Measurements from ENCODE around the gene TRIOBP. TPM values are rescaled to one million over a fixed set of nuclear protein-coding genes. Genes with fewer than 3 reads are reported as not detected.
A peak's percentile ranks its signal among the peaks of the same experiment; 100 is the strongest.

The TRIOBP gene
- total RNA-seq, 3 donors from 2014 or later (not counting 1 experiment from before 2014, with no cell fraction given), result 25.1 to 38.5 (median 25.8) TPM

GRCh38 chr22:37820350-37820749, 123.5 kb downstream of the TRIOBP start:
- Mint-ChIP-seq H3K36me3 (no peaks in the 10 kb centered on the region), H3K27ac (no peak overlapping the region), H3K9me3 (no peaks in the 10 kb centered on the region), H3K4me1 (peaks cover 0 to 15% of the 10 kb centered on the region in 2 donors), H3K27me3 (ENCODE audit: low read depth in 2 of 2) (peaks cover 0 to 21% of the 10 kb centered on the region in 2 donors), H3K4me3 (no peak overlapping the region)
- intact Hi-C loops (cut with micrococcal nuclease), result no loop called here
- peaks cover 25% of the 10 kb centered on the region for H3K4me1 ChIP-seq (ENCODE audit: control insufficient read depth, insufficient read depth, low read length)
- H3K9me3 ChIP-seq (ENCODE audit: control insufficient read depth, insufficient read depth, low read length), result no peaks in the 10 kb centered on the region
- H3K4me3 ChIP-seq (ENCODE audit: low read length), result no peak overlapping the region
- WGBS (ENCODE audit: insufficient coverage), result 91% methylated on average over 5 of the region's 5 CpGs
- DNase-seq (no peak), ATAC-seq (no peak)
- no peaks in the 10 kb centered on the region for H3K36me3 ChIP-seq (ENCODE audit: control insufficient read depth, insufficient read depth, low read length)
- H3K27me3 ChIP-seq (ENCODE audit: control insufficient read depth, insufficient read depth, low read length), result no peaks in the 10 kb centered on the region
- TF ChIP-seq, protein P1, sequence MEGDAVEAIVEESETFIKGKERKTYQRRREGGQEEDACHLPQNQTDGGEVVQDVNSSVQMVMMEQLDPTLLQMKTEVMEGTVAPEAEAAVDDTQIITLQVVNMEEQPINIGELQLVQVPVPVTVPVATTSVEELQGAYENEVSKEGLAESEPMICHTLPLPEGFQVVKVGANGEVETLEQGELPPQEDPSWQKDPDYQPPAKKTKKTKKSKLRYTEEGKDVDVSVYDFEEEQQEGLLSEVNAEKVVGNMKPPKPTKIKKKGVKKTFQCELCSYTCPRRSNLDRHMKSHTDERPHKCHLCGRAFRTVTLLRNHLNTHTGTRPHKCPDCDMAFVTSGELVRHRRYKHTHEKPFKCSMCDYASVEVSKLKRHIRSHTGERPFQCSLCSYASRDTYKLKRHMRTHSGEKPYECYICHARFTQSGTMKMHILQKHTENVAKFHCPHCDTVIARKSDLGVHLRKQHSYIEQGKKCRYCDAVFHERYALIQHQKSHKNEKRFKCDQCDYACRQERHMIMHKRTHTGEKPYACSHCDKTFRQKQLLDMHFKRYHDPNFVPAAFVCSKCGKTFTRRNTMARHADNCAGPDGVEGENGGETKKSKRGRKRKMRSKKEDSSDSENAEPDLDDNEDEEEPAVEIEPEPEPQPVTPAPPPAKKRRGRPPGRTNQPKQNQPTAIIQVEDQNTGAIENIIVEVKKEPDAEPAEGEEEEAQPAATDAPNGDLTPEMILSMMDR (IDR thresholded peaks at IDR 0.05), result no peak
- H3K27ac ChIP-seq (ENCODE audit: low read length), result no peak overlapping the region

DNA sequence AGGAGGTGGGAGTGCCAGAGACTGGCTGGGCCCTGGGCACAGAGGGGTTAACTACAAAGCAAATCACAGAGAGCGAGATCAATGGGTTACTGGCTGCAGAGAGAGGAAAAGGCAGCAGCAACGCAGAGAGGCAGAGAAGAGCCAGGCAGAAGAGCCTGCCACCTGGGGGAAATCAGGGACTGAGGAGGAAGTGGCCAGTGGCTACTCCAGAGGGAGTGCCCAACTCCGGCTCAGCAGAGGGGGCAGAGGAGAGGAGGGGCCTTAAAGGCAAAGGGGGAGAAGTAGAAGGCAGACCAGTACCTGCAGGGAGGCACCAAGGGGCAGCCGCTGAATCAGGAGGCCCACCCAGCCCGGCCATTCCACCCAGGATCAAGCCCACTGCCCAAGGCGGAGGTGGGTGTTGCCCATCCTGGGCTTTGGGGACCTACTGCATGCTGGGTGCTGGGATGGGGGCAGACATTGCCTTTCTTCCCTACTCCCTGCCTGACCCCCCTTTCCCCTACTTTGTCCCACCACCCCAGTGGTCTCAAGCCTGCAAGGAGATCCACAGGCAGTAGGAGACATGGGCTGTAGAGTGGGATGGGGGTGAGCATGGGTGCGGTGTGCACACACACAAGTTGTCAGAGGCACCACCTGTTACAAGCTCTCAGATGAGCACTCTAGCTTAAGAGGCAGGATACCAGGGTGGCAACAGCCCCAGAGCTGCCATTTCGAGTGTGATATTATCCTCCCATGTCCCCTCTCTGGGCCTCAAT, 125.4 kb downstream of the TRIOBP start:
- Histone ChIP-seq H3K36me3 (ENCODE audit: control insufficient read depth, insufficient read depth, low read length) (no peaks in the 10 kb centered on the region), H3K4me1 (ENCODE audit: control insufficient read depth, insufficient read depth, low read length) (peaks cover 24% of the 10 kb centered on the region), H3K9me3 (ENCODE audit: control insufficient read depth, insufficient read depth, low read length) (no peaks in the 10 kb centered on the region), H3K4me3 (ENCODE audit: low read length) (no peak overlapping the region), H3K27me3 (ENCODE audit: control insufficient read depth, insufficient read depth, low read length) (no peaks in the 10 kb centered on the region), H3K27ac (ENCODE audit: low read length) (no peak overlapping the region)
- Mint-ChIP-seq H3K4me3 (peak overlapping the region; percentile 21), H3K9me3 (no peaks in the 10 kb centered on the region), H3K36me3 (no peaks in the 10 kb centered on the region), H3K27ac (no peak overlapping the region), H3K27me3 (ENCODE audit: low read depth in 2 of 2) (peaks cover 0 to 21% of the 10 kb centered on the region in 2 donors), H3K4me1 (peaks cover 0 to 20% of the 10 kb centered on the region in 2 donors)
- DNase-seq, result no peak
- ATAC-seq, result no peak
- WGBS (ENCODE audit: insufficient coverage), result 83% methylated on average over 8 of the region's 8 CpGs
- TF ChIP-seq, protein P1 (IDR thresholded peaks at IDR 0.05), result no peak
- intact Hi-C loops (cut with micrococcal nuclease), result no loop called here

- no peak within 1 kb of the TSS for H3K27ac Mint-ChIP-seq
- Histone ChIP-seq H3K4me1 (ENCODE audit: control insufficient read depth, insufficient read depth, low read length) (peaks cover 13% of the 10 kb centered on the region), H3K27ac (ENCODE audit: low read length) (no peak within 1 kb of the TSS), H3K4me3 (ENCODE audit: low read length) (no peak within 1 kb of the TSS), H3K27me3 (ENCODE audit: control insufficient read depth, insufficient read depth, low read length) (no peaks in the 10 kb centered on the region), H3K36me3 (ENCODE audit: control insufficient read depth, insufficient read depth, low read length) (no peaks in the 10 kb centered on the region), H3K9me3 (ENCODE audit: control insufficient read depth, insufficient read depth, low read length) (no peaks in the 10 kb centered on the region)
- H3K36me3 Mint-ChIP-seq, result no peaks in the 10 kb centered on the region
- 96% methylated on average over 21 of the region's 21 CpGs for WGBS (ENCODE audit: insufficient coverage)
- H3K4me1 Mint-ChIP-seq, result peaks cover 0 to 12% of the 10 kb centered on the region in 2 donors
- ATAC-seq, result no peak
- intact Hi-C loops (cut with micrococcal nuclease), result no loop called here
- TF ChIP-seq, protein P1 (IDR thresholded peaks at IDR 0.05), result no peak
- H3K4me3 Mint-ChIP-seq, result peak within 1 kb of the TSS; percentile 47
- no peak for DNase-seq
- peaks cover 0 to 17% of the 10 kb centered on the region in 2 donors for H3K27me3 Mint-ChIP-seq (ENCODE audit: low read depth in 2 of 2)
- no peaks in the 10 kb centered on the region for H3K9me3 Mint-ChIP-seq
Measured at GRCh38 chr22:37823134-37823985, 126.5 kb downstream of the TRIOBP start, which contains the start of gene GALR3. Gene GALR3, plus strand, starts transcription at chr22:37823382. Its CDS starts 25 bp downstream, at chr22:37823407.

Measured in natural killer cell (primary cell).